ENCODE measurements around the gene BSND.

GRCh38 chr1:54971317-54971791, 27.4 kb upstream of the BSND start:
- no peak for TF ChIP-seq CTCF (IDR thresholded peaks at IDR 0.05; ENCODE audit: low read length)
- TF ChIP-seq EZH2phosphoT487 (IDR thresholded peaks at IDR 0.05; ENCODE audit: low read length), result no peak
- TF ChIP-seq EZH2 (optimal IDR thresholded peaks at IDR 0.05; ENCODE audit: low read depth, low read length), result no peak
